Heart left ventricle (tissue), 13 donors: Measurements from ENCODE around the gene OPCML.

Experiments
- CTCF ChIP-seq, 12 donors: fragments of 200-600 bp; sonication (generic) in 4 of 12; IDR thresholded peaks; one replicate each; pipeline versions ENCODE4 v1.5.0 to v1.8.0; 2018 to 2022; ENCODE audit warnings: antibody characterized with exemption in 12 of 12, mild to moderate bottlenecking in 5 of 12
- POLR2A ChIP-seq, 2 donors: fragments of 450-650 bp; IDR thresholded peaks; one replicate each; pipeline ENCODE4 v1.6.1; 2017; ENCODE audit warnings: antibody characterized with exemption in 2 of 2, mild to moderate bottlenecking in 2 of 2, moderate library complexity in 2 of 2
- donor health status: ischemic (EF 13 %, LVEDD 7.1; RV severe dilation, severe dysfunction).
- donor health status: DM: no; HTN: yes; CAD: no.
- donor health status: DM: no; HTN: no; CAD: no.
- donor health status: ischemic (EF 25% LVEDD 6.9; RV normal size, moderate dysfunction).
- donor health status: ischemic (EF 25% LVEDD 5.7; RV mildly dilated, moderate dysfunction).
- donor health status: ischemic (EF 35%, LVEDD 5.7; RV mildly dilated, moderate dysfunction).
- donor health status: nonischemic (EF 11% LVEDD 7.7; RV severe dilation, severe dysfunction).
- donor health status: DM: yes; HTN: yes; CAD: no.
- donor health status: PGD.
- donor health status: ischemic (EF 29% LVEDD 5.4; RV normal size, mild dysfunction).
- donor health status: nonischemic (EF 23%, LVEDD 6.1; RV moderate dilation, normal function).

GRCh38 chr11:132576706-132577105, 955.6 kb downstream of the OPCML start:
- no peak for TF ChIP-seq POLR2A (IDR thresholded peaks at IDR 0.05)
- TF ChIP-seq CTCF (IDR thresholded peaks at IDR 0.05): no peak
